Caki2 (cell line): ENCODE data around the gene BACH1. TPM values are rescaled to one million over a fixed set of nuclear protein-coding genes. Genes with fewer than 3 reads are reported as not detected.

Experiments
- DNase-seq: peaks from one replicate; pipeline ENCODE4 v3.0.0-alpha.2; 2015; ENCODE audit warnings: low read depth
- in situ Hi-C: cut with HindIII; loops from 2 replicates; pipeline ENCODE4 v1.10.0; 2016; ENCODE audit warnings: low sequenced_read_pairs, low pct_unique_long_range_greater_than_20kb, mixed read lengths
- total RNA-seq: library from RNA; depleted of rRNA; stranded (reverse); fragments of >200 nt; shearing (Covaris generic); gene quantifications from 2 replicates; pipeline ENCODE4 v1.2.3, GENCODE V29; 2014; ENCODE audit warnings: low replicate concordance

Gene BACH1
- total RNA-seq, 1 experiment from 2014 or later: 33.4 TPM

DNA sequence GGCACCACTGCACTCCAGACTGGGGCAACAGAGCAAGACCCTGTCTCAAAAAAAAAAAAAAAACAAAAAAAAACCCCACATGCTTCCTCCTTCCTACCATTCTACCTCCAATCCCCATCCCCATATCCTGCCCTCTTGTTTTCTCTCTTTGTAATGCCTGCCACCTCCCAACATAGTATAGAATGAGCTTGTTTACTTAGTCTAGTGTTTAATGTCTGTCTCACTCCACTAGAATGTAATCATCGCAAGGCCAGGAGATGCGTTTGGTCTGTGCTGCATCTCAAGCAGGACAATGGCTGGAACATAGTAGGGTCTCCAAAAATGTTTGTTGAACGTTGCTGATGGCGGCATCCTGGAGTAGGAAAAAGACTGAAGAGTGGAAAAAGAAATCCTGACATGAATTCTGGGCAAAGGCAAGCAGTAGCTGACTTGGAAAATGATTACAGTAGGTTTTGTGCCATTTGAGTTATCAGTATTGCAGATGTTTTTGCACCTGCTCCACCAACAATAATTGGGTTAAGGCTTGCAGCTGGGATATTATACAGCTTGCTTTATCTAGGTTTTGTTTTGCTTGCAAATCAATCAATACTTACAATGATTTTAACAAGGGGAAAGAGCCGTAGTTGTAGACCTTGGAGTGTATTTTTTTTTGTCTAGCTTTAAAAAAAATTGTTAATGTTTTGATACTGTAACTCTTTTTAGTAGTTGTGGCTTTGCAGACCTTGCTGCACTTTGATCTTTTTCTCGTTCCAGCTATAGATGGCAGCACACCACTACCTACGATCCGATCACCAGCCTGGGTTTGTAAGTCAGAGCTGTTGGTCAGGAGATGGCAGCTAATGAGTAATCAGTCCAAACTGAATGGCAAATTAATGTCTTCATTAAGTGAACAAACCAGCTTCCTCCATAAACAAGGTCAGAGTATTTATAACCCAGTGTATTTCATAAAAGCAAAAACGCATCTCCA is 62.4 kb downstream of the BACH1 start:
- peak; percentile 50 for DNase-seq
- in situ Hi-C loops: no loop called here

GRCh38 chr21:29362758-29363157 is 64.0 kb downstream of the BACH1 start:
- DNase-seq: no peak
- in situ Hi-C loops: no loop called here

DNA sequence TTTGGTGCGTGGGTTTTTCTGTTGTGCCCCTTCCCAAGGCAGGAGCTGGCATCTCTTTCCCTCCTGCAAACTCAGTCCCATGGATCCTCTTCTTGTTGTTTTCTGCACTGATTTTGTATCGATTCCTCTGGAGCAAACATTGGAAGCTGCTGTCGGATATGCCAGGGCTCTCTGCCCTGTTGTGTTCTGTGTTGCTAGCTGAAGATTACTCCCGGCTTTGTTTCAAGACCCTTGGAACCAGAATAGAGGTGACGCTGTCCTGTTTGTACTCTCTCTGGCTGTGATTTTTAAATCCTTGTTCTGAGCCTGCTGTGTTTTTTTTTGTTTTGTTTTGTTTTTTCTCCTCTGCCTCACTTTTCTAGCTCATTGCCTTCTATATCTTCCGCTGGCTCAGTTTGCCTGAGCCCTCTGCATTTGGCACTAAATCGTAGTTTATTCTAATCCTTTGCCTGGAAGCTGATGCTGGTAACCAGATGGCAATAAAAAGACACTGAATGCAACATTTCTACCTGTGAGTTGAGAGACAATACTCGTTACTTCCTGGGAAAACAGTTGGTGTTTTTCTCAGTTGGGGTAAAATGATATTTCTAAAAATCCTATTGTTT is 67.0 kb downstream of the BACH1 start:
- in situ Hi-C loops: no loop called here
- DNase-seq: no peak

- no peak for DNase-seq
- in situ Hi-C loops: no loop called here
Observed at GRCh38 chr21:29366532-29366931, 67.8 kb downstream of the BACH1 start.

DNA sequence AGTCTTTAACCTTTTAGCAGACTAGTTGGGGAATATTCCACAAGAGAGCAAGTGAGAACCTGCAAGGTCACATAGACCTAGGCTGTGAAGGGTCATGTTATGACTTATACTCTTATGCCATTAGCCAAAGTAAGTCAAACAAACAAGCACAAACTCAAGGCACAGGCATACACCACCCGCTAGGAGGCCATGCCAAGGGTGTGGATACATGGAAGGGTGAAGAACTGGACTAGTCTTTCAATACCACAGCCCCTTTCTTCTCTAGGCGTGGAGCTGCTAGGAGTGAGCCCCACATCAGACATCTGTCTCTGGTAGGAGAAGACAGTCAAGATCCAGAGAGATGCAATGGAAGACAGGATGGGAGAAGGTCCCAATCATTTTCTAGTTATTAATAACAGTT is 68.6 kb downstream of the BACH1 start:
- in situ Hi-C loops: no loop called here
- DNase-seq: no peak

DNA sequence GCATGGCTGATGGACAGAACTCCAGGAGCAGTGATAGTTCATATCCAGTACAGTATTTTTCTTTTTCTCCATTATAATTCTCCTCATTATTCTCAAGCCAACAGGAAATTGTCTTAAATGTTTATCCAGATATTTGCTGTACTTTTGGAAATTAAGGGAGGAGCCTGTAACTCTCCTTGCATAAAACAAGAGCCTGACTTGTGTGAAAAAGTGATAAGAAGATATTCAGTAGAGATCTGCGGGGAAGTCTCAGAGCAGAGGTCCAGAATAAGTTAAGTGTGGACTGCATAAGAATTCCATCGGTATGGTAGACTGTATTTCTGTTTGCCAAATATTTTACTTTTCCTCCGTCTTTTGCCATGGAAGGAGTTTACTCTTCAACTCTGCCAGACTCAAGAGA is 70.2 kb downstream of the BACH1 start:
- DNase-seq: no peak

DNA sequence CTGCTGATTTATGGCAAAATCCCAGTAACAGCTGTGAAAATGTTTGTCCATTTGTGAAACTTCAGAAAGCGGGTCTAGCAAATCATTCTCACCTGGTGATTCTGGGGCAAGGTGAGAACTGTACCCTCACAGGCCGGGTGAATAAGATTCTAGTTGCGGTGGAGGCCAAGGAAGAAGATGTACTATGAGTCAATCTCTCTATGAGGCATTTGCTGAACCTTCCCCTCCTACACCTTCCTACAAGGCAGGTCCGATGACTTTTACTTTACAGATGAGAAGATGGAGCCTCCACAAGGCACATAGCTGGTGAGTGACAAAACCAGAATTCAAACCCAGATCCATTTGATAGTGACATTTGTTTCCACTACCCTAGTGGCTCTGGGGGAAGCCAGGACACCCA is 72.7 kb downstream of the BACH1 start:
- in situ Hi-C loops: no loop called here
- DNase-seq: no peak

More for the DNA sequence above, 70.2 kb downstream of the BACH1 start:
- in situ Hi-C loops: no loop called here

DNA sequence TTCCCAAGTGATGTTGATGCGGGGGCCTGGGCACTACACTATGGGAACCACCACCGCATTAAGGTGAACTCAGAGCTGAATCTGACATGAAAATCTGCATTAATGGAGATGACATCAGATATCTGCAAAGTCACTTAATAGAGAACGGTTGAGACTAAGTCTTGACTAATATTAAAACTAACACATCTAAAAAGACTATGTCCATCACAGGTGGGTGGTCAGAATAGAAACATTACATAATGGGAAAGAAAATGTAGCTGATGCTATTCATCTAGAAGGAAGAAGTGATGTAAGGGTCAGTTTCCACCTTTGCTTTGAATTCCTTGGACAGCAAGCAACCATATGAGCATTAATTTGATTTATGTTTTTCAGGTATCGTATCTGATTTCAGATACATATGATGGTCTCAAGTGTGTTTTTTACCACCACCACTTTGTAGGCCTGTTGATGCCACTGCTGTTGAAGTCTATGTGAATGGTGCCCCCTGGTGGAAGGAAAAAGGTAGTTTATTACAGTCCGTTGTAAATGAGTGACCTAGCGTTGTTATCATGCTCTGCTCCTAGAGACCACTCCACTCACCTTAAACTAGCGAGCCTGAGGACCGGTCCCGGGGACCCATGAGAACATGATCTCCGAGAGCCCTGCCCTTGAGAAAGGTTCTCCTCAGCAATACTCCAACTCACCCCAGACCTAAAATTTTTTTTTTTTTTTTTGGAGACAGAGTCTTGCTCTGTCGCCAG is 73.5 kb downstream of the BACH1 start:
- in situ Hi-C loops: no loop called here
- peak; percentile 34 for DNase-seq

GRCh38 chr21:29374481-29374880 is 75.8 kb downstream of the BACH1 start:
- no peak for DNase-seq
- in situ Hi-C loops: no loop called here

- in situ Hi-C loops: no loop called here
- no peak for DNase-seq
Observed at GRCh38 chr21:29376556-29376955, 77.8 kb downstream of the BACH1 start.

GRCh38 chr21:29377266-29377665 is 78.5 kb downstream of the BACH1 start:
- in situ Hi-C loops: no loop called here
- no peak for DNase-seq

- in situ Hi-C loops: no loop called here
- no peak for DNase-seq
Observed at GRCh38 chr21:29378832-29379231, 80.1 kb downstream of the BACH1 start.

DNA sequence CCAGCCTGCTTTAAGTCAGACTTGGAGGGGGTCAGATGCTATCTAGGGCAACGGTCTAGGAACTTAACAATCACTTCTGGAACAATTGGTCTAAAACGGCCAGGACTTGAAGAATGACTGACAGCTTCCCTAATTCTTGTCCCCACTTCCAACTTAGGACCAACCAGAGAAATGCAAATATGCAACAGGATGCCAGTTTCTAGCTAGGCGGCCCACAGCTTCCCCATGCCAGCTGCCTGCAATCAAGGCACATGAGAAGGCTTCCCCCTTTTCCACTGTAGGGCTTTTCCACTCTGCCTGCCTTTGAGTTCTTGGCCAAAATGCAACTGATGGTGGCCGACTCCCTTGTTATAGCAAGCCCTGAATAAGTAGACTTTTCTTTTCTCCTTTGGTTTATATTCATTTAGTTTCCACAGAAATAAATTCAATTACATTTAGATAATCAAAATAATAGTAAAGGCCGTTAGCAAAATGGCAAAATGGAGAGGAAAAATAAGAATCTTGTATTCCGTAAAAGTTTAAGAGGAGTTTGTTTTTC is 80.9 kb downstream of the BACH1 start:
- DNase-seq: no peak
- in situ Hi-C loops: no loop called here

DNA sequence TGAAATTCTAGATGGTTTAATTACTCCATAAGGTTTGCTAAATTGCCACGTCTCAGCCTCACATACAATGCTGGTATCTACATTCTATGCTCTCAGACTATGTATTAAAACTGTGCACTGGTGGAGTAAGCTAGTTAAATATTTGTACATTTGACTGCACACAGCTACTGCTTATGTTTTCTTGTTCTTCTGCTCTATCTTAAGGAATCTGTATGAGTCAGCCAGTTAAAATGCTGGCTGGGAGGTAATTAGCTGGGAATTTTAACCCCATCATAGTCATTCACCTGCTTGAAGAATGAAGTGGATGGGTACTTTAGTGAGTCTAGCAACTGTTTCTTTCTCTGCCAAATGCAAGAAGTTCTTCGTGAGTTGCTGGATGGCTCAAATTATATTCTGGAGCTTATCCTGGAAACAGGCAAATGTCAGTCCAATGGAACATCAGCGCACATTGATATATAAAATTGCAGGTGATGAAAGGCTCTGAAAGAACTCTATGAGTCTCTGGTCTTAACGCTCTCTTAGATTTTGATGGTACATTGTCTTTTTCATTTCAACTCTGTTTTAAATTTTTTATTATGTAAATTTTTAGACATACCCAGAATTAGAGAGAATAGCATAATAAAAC is 83.4 kb downstream of the BACH1 start:
- peak; percentile 81 for DNase-seq
- in situ Hi-C loops: no loop called here

DNA sequence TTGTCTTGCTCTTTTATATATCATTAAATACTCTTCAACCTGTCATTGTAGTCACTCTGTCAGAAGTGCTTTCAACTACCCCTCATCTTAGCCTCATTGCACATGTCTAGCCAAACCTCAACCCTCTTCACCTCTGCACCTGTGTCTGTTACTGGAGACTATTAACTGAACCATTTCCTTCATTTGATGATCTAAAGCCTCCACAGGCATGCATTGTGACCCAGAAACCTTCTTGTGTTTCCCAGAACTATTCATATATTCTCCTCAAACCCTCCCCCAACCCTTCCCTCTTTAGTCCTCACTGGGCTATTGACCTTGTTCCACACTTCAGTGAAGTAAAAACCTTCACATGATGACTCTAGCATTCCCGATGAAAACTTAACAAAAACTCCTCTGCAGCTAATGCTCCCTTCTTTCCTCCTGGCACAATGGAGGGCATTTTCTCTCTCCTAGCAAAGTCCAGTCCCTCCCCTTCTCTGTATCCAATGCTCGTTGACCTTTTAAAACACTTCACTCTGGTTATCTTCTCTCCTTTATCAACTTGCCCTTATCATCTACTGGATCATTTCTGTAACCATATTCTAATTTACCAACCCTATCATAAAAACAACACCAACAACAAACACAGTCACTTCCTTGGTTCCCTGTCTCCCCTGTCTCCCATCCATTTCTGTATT is 86.1 kb downstream of the BACH1 start:
- DNase-seq: no peak
- in situ Hi-C loops: no loop called here

- in situ Hi-C loops: no loop called here
- DNase-seq: no peak
Observed at GRCh38 chr21:29385934-29386520, 87.3 kb downstream of the BACH1 start.

- in situ Hi-C loops: no loop called here
- DNase-seq: no peak
Observed at GRCh38 chr21:29386803-29387202, 88.1 kb downstream of the BACH1 start.
